K562 (cell line): Measurements from ENCODE around the gene CCDC85B. TPM values are rescaled to one million over a fixed set of nuclear protein-coding genes. Genes with fewer than 3 reads are reported as not detected.

ENCODE experiments used
- CHD4 ChIP-seq: fragments of 200-600 bp; sonication (generic); IDR thresholded peaks from 3 replicates; pipeline ENCODE4 v1.6.1; 2012; ENCODE audit warnings: low read depth, mild to moderate bottlenecking, mixed read lengths, low read length, inconsistent platforms; ENCODE audit not compliant: insufficient read depth, insufficient replicate concordance, poor library complexity, severe bottlenecking
- DPF2 ChIP-seq: fragments of 450-650 bp; IDR thresholded peaks from 2 replicates; pipeline ENCODE4 v1.6.1; 2016
- HDAC8 ChIP-seq: fragments of 450-650 bp; IDR thresholded peaks from 2 replicates; pipeline ENCODE4 v1.6.1; 2016; ENCODE audit warnings: mild to moderate bottlenecking, missing genetic modification characterization, moderate library complexity, missing compliant biosample characterization
- HNRNPK ChIP-seq: fragments of 200-400 bp; formaldehyde crosslinking; IDR thresholded peaks from one replicate; pipeline ENCODE4 v1.6.1; 2018; ENCODE audit warnings: mild to moderate bottlenecking, low read depth, low read length; ENCODE audit not compliant: poor library complexity, severe bottlenecking
- MTA1 ChIP-seq: fragments of 450-650 bp; IDR thresholded peaks from 2 replicates; pipeline ENCODE4 v1.6.1; 2017; ENCODE audit warnings: borderline replicate concordance
- NFIC ChIP-seq: fragments of 450-650 bp; IDR thresholded peaks from 2 replicates; pipeline ENCODE4 v1.6.1; 2017; ENCODE audit warnings: mild to moderate bottlenecking, inconsistent platforms
- POLR2AphosphoS5 ChIP-seq: IDR thresholded peaks from 2 replicates; pipeline ENCODE4 v1.6.1; 2011; ENCODE audit warnings: mild to moderate bottlenecking, low read depth, low read length, moderate library complexity; ENCODE audit not compliant: control insufficient read depth, insufficient read depth
- RB1 ChIP-seq: fragments of 450-650 bp; IDR thresholded peaks from 2 replicates; pipeline ENCODE4 v1.6.1; 2017; ENCODE audit warnings: low read depth, mild to moderate bottlenecking
- polyA plus RNA-seq, 8 experiments: library from polyadenylated mRNA; depleted of rRNA in 4 of 8; stranded (reverse) in 5 of 8; unstranded in 3 of 8; fragments of >200 nt; fragmentation: Nextera tagmentation in 2 of 8; fragmentation: Illumina TruSeq in 1 of 8; extraction: Ambion mirVana in 2 of 8; extraction: Trizol in 1 of 8; gene quantifications; 2 replicates each; pipeline versions ENCODE4 v1.2.1 to v1.2.3, GENCODE V29; 2011 to 2014; ENCODE audit warnings: inconsistent platforms in 1 of 8, missing spikeins in 1 of 8
- total RNA-seq, 7 experiments: library from RNA; depleted of rRNA in 6 of 7; stranded (reverse); fragments of >200 nt in 6 of 7; fragmentation: Illumina TruSeq in 2 of 7; extraction: Trizol in 2 of 7; gene quantifications; 2 replicates each; pipeline versions ENCODE4 v1.2.1 to v1.2.3, GENCODE V29; 2011 to 2021; ENCODE audit warnings: low replicate concordance in 1 of 7
- TF ChIP-seq, protein P1 (sequence below), 2 experiments: fragments of 250-450 bp in 1 of 2; fragments of 450-650 bp in 1 of 2; sonication (Bioruptor Pico) in 1 of 2; IDR thresholded peaks; 2 replicates each; pipeline versions ENCODE4 v1.6.1 to v1.8.0; 2016 to 2021; ENCODE audit warnings: mild to moderate bottlenecking in 2 of 2, moderate library complexity in 2 of 2, missing compliant biosample characterization in 1 of 2, missing genetic modification characterization in 1 of 2
- TF ChIP-seq, protein P2 (sequence below): fragments of 250-450 bp; sonication (Bioruptor Pico); IDR thresholded peaks from 2 replicates; pipeline ENCODE4 v1.4.0; 2020; ENCODE audit warnings: mild to moderate bottlenecking, moderate library complexity, borderline replicate concordance
- TF ChIP-seq, protein P3 (sequence below), 2 experiments: fragments of 450-650 bp; formaldehyde crosslinking in 1 of 2; IDR thresholded peaks; 2 replicates each; pipeline versions ENCODE4 v1.4.0 to v1.6.1; 2014 to 2020; ENCODE audit warnings: mild to moderate bottlenecking in 2 of 2, borderline replicate concordance in 1 of 2, low read depth in 1 of 2

The CCDC85B gene
- total and polyA plus RNA-seq, 9 of the 15 experiments (the other 6 are each of a cell fraction or from before 2014, with no cell fraction given): 0.14 to 138 (median 6.2) TPM

GRCh38 chr11:65890324-65891218 is at the start of gene CCDC85B (continued):
- TF ChIP-seq HDAC8 (tag): 0 out of 2 replicates have a peak, but pooled peaks have one; percentile 43
- no peak for TF ChIP-seq CHD4
- TF ChIP-seq, protein P1, sequence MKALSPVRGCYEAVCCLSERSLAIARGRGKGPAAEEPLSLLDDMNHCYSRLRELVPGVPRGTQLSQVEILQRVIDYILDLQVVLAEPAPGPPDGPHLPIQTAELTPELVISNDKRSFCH (CRISPR knock-in tag; IDR thresholded peaks at IDR 0.05): no peak
- TF ChIP-seq, protein P1 (tag; IDR thresholded peaks at IDR 0.05): peak; percentile 84
- TF ChIP-seq MTA1: no peak
- TF ChIP-seq NFIC: peak; percentile 22; the same call in 1 of the 2 replicates
- TF ChIP-seq, protein P2, sequence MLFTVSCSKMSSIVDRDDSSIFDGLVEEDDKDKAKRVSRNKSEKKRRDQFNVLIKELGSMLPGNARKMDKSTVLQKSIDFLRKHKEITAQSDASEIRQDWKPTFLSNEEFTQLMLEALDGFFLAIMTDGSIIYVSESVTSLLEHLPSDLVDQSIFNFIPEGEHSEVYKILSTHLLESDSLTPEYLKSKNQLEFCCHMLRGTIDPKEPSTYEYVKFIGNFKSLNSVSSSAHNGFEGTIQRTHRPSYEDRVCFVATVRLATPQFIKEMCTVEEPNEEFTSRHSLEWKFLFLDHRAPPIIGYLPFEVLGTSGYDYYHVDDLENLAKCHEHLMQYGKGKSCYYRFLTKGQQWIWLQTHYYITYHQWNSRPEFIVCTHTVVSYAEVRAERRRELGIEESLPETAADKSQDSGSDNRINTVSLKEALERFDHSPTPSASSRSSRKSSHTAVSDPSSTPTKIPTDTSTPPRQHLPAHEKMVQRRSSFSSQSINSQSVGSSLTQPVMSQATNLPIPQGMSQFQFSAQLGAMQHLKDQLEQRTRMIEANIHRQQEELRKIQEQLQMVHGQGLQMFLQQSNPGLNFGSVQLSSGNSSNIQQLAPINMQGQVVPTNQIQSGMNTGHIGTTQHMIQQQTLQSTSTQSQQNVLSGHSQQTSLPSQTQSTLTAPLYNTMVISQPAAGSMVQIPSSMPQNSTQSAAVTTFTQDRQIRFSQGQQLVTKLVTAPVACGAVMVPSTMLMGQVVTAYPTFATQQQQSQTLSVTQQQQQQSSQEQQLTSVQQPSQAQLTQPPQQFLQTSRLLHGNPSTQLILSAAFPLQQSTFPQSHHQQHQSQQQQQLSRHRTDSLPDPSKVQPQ: peak; percentile 91; the same call in 1 of the 2 replicates
- 0 out of 2 replicates have a peak, but pooled peaks have one; percentile 12 for TF ChIP-seq DPF2
- peak; percentile 19 for TF ChIP-seq HNRNPK
- TF ChIP-seq POLR2AphosphoS5: peak; percentile 79; the same call in 1 of the 2 replicates
- TF ChIP-seq RB1: peak; percentile 79; the same call in 1 of the 2 replicates
- TF ChIP-seq, protein P3, sequence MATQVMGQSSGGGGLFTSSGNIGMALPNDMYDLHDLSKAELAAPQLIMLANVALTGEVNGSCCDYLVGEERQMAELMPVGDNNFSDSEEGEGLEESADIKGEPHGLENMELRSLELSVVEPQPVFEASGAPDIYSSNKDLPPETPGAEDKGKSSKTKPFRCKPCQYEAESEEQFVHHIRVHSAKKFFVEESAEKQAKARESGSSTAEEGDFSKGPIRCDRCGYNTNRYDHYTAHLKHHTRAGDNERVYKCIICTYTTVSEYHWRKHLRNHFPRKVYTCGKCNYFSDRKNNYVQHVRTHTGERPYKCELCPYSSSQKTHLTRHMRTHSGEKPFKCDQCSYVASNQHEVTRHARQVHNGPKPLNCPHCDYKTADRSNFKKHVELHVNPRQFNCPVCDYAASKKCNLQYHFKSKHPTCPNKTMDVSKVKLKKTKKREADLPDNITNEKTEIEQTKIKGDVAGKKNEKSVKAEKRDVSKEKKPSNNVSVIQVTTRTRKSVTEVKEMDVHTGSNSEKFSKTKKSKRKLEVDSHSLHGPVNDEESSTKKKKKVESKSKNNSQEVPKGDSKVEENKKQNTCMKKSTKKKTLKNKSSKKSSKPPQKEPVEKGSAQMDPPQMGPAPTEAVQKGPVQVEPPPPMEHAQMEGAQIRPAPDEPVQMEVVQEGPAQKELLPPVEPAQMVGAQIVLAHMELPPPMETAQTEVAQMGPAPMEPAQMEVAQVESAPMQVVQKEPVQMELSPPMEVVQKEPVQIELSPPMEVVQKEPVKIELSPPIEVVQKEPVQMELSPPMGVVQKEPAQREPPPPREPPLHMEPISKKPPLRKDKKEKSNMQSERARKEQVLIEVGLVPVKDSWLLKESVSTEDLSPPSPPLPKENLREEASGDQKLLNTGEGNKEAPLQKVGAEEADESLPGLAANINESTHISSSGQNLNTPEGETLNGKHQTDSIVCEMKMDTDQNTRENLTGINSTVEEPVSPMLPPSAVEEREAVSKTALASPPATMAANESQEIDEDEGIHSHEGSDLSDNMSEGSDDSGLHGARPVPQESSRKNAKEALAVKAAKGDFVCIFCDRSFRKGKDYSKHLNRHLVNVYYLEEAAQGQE (IDR thresholded peaks at IDR 0.05; ENCODE audit: borderline replicate concordance): no peak
- TF ChIP-seq, protein P3 (CRISPR knock-in tag; IDR thresholded peaks at IDR 0.05; ENCODE audit: low read depth): peak; percentile 59; the same call in 1 of the 2 replicates
